ENCODE data around the gene DDRGK1. TPM values are rescaled to one million over a fixed set of nuclear protein-coding genes. Genes with fewer than 3 reads are reported as not detected.

Gene DDRGK1
- total RNA-seq, 1 experiment from 2014 or later, result 97.7 TPM

- DNase-seq, result no peak
- intact Hi-C loops (cut with micrococcal nuclease), result no loop called here
- Histone ChIP-seq H3K4me2 (ENCODE audit: low read length) (peak overlapping the region; percentile 80), H3K4me3 (ENCODE audit: low read length) (no peak overlapping the region), H3F3A (ENCODE audit: low read length, unreplicated experiment) (peaks cover 5% of the 10 kb centered on the region), H3K4me1 (ENCODE audit: insufficient read depth, low read length) (peaks cover 51% of the 10 kb centered on the region), H4K20me1 (ENCODE audit: low read length) (no peaks in the 10 kb centered on the region), H3K27ac (ENCODE audit: low read length) (peak overlapping the region; percentile 83), H3K36me3 (ENCODE audit: low read depth, low read length) (peaks cover 15% of the 10 kb centered on the region; the same call in 1 of the 2 replicates), H3K9me2 (replicated peaks; ENCODE audit: low read length) (no peaks in the 10 kb centered on the region), H3K27me3 (ENCODE audit: low read length) (no peaks in the 10 kb centered on the region), H2AFZ (ENCODE audit: low read length) (no peak overlapping the region), H3K9ac (ENCODE audit: low read length) (peak overlapping the region; percentile 49), H3K9me3 (ENCODE audit: low read length) (no peaks in the 10 kb centered on the region), H3K79me2 (ENCODE audit: low read length) (no peaks in the 10 kb centered on the region)
- CTCF ChIA-PET, result interaction anchor here (1.0 kb wide), 1 partner anchor 26 kb away, joined by 3 read pairs; no protein-coding TSS in a partner anchor
- BruUV-seq (replicated peaks), result no TSS peak
- no peak for TF ChIP-seq EZH2phosphoT487 (IDR thresholded peaks at IDR 0.05; ENCODE audit: borderline replicate concordance, low read length)
- TF ChIP-seq EZH2 (IDR thresholded peaks at IDR 0.05; ENCODE audit: low read length, unreplicated experiment), result no peak
- TF ChIP-seq, protein P1, sequence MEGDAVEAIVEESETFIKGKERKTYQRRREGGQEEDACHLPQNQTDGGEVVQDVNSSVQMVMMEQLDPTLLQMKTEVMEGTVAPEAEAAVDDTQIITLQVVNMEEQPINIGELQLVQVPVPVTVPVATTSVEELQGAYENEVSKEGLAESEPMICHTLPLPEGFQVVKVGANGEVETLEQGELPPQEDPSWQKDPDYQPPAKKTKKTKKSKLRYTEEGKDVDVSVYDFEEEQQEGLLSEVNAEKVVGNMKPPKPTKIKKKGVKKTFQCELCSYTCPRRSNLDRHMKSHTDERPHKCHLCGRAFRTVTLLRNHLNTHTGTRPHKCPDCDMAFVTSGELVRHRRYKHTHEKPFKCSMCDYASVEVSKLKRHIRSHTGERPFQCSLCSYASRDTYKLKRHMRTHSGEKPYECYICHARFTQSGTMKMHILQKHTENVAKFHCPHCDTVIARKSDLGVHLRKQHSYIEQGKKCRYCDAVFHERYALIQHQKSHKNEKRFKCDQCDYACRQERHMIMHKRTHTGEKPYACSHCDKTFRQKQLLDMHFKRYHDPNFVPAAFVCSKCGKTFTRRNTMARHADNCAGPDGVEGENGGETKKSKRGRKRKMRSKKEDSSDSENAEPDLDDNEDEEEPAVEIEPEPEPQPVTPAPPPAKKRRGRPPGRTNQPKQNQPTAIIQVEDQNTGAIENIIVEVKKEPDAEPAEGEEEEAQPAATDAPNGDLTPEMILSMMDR (conservative IDR thresholded peaks at IDR 0.05; ENCODE audit: low read depth, low read length), result no peak
- POLR2A ChIA-PET (ENCODE audit: unreplicated experiment), result interaction anchor here (2.7 kb wide), 1 partner anchor 15 kb away, joined by 18 read pairs; the partner anchor contains the start of gene SLC4A11
- ATAC-seq, result no peak
Measured at GRCh38 chr20:3223994-3224680, 19.7 kb upstream of the DDRGK1 start.

DNA sequence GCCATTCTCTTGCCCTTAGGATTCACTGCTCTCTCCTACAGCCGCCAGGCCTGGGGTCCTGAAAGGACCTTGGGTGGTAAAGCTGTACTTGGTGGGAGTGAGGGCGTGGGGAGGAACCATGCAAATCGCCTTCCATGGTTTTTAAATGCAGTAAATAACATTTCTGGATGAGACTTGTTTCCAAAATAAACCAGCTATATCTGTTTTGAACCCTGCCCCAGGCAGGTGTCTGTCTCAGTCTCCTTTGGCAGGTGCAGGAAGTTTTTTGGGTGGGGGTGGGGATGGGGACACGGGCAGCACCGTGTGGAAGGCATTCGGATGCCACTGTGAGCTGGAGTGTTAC lies 19.1 kb upstream of the DDRGK1 start:
- POLR2A ChIA-PET (ENCODE audit: unreplicated experiment), result interaction anchor here (2.7 kb wide), 1 partner anchor 15 kb away, joined by 18 read pairs; the partner anchor contains the start of gene SLC4A11
- Histone ChIP-seq H3K4me2 (ENCODE audit: low read length) (peak overlapping the region; percentile 80), H3K9me2 (replicated peaks; ENCODE audit: low read length) (no peaks in the 10 kb centered on the region), H3F3A (ENCODE audit: low read length, unreplicated experiment) (peaks cover 5% of the 10 kb centered on the region), H3K9me3 (ENCODE audit: low read length) (no peaks in the 10 kb centered on the region), H3K79me2 (ENCODE audit: low read length) (no peaks in the 10 kb centered on the region), H4K20me1 (ENCODE audit: low read length) (no peaks in the 10 kb centered on the region), H3K36me3 (ENCODE audit: low read depth, low read length) (peaks cover 15% of the 10 kb centered on the region; the same call in 1 of the 2 replicates), H3K27me3 (ENCODE audit: low read length) (no peaks in the 10 kb centered on the region), H3K27ac (ENCODE audit: low read length) (peak overlapping the region; percentile 83), H3K4me3 (ENCODE audit: low read length) (peak overlapping the region; percentile 49), H3K9ac (ENCODE audit: low read length) (peak overlapping the region; percentile 49), H3K4me1 (ENCODE audit: insufficient read depth, low read length) (peaks cover 52% of the 10 kb centered on the region), H2AFZ (ENCODE audit: low read length) (no peak overlapping the region)
- TF ChIP-seq EZH2 (IDR thresholded peaks at IDR 0.05; ENCODE audit: low read length, unreplicated experiment), result no peak
- TF ChIP-seq, protein P1 (conservative IDR thresholded peaks at IDR 0.05; ENCODE audit: low read depth, low read length), result no peak
- TF ChIP-seq EZH2phosphoT487 (IDR thresholded peaks at IDR 0.05; ENCODE audit: borderline replicate concordance, low read length), result no peak
- CTCF ChIA-PET, result interaction anchor here (1.0 kb wide), 1 partner anchor 27 kb away, joined by 3 read pairs; no protein-coding TSS in a partner anchor
- intact Hi-C loops (cut with micrococcal nuclease), result no loop called here
- DNase-seq (no peak), ATAC-seq (no peak)
- no TSS peak for BruUV-seq (replicated peaks)
